SK-N-SH treated with all-trans-retinoic acid at 6 μM for 48 hours (cell line): Measurements from ENCODE around the gene SLC2A14.
"Not testable (repeated sequence)": the region's sequence is repeated elsewhere in the genome, so short reads cannot be mapped to it uniquely, and the experiment has no call there.

Source experiments
- ATAC-seq: fragments of 200-7000 bp; cut with Tn5 transposase; 3 replicates; pipeline ENCODE4 v1.9.1; 2020; ENCODE audit warnings: mild to moderate bottlenecking, moderate library complexity
- ARNTL ChIP-seq: fragments of 450-650 bp; formaldehyde crosslinking; IDR thresholded peaks from 2 replicates; pipeline ENCODE4 v1.5.0; 2020; ENCODE audit warnings: low read depth, mild to moderate bottlenecking, moderate library complexity, borderline replicate concordance
- BACH2 ChIP-seq: fragments of 250-450 bp; sonication (Bioruptor Pico); IDR thresholded peaks from 2 replicates; pipeline ENCODE4 v1.9.0; 2021; ENCODE audit warnings: mild to moderate bottlenecking, borderline replicate concordance
- CSDC2 ChIP-seq: fragments of 250-450 bp; sonication (Bioruptor Pico); IDR thresholded peaks from 2 replicates; pipeline ENCODE4 v1.5.0; 2020; ENCODE audit warnings: mild to moderate bottlenecking, moderate library complexity
- ESRRG ChIP-seq: fragments of 250-450 bp; sonication (Bioruptor Pico); IDR thresholded peaks from 2 replicates; pipeline ENCODE4 v1.6.1; 2021; ENCODE audit warnings: mild to moderate bottlenecking
- GLIS3 ChIP-seq: fragments of 250-450 bp; sonication (Bioruptor Pico); IDR thresholded peaks from 2 replicates; pipeline ENCODE4 v1.5.0; 2020; ENCODE audit warnings: mild to moderate bottlenecking, moderate library complexity
- ISL1 ChIP-seq: fragments of 250-450 bp; sonication (Bioruptor Pico); IDR thresholded peaks from 2 replicates; pipeline ENCODE4 v2.1.2; 2022; ENCODE audit warnings: mild to moderate bottlenecking, moderate library complexity
- OSR1 ChIP-seq: fragments of 250-450 bp; sonication (Bioruptor Pico); IDR thresholded peaks from 2 replicates; pipeline ENCODE4 v1.8.0; 2022; ENCODE audit warnings: moderate library complexity, mild to moderate bottlenecking, inconsistent platforms
- PPARA ChIP-seq: fragments of 250-450 bp; sonication (Bioruptor Pico); IDR thresholded peaks from 2 replicates; pipeline ENCODE4 v1.5.0; 2020; ENCODE audit warnings: mild to moderate bottlenecking, borderline replicate concordance
- RARB ChIP-seq: fragments of 250-450 bp; sonication (Bioruptor Pico); IDR thresholded peaks from 2 replicates; pipeline ENCODE4 v1.8.0; 2021; ENCODE audit warnings: mild to moderate bottlenecking, moderate library complexity
- SNAI2 ChIP-seq: fragments of 250-450 bp; sonication (Bioruptor Pico); IDR thresholded peaks from 2 replicates; pipeline ENCODE4 v1.5.0; 2020; ENCODE audit warnings: mild to moderate bottlenecking, moderate library complexity
- TCF4 ChIP-seq: fragments of 250-450 bp; sonication (Bioruptor Pico); IDR thresholded peaks from 2 replicates; pipeline ENCODE4 v1.8.0; 2021; ENCODE audit warnings: mild to moderate bottlenecking, moderate library complexity, borderline replicate concordance
- TOX ChIP-seq: fragments of 250-450 bp; sonication (Bioruptor Pico); IDR thresholded peaks from 2 replicates; pipeline ENCODE4 v1.8.0; 2021; ENCODE audit warnings: mild to moderate bottlenecking, moderate library complexity, borderline replicate concordance
- ZC3H10 ChIP-seq: fragments of 250-450 bp; sonication (Bioruptor Pico); IDR thresholded peaks from 2 replicates; pipeline ENCODE4 v1.5.1; 2021; ENCODE audit warnings: mild to moderate bottlenecking, moderate library complexity
- ZFP3 ChIP-seq: fragments of 250-450 bp; sonication (Bioruptor Pico); IDR thresholded peaks from 2 replicates; pipeline ENCODE4 v1.5.0; 2020; ENCODE audit warnings: mild to moderate bottlenecking, moderate library complexity
- ZNF565 ChIP-seq: fragments of 450-650 bp; formaldehyde crosslinking; conservative IDR thresholded peaks from 2 replicates; pipeline ENCODE4 v1.5.0; 2020; ENCODE audit warnings: low read depth, mild to moderate bottlenecking, moderate library complexity
- ZNF70 ChIP-seq: fragments of 450-650 bp; formaldehyde crosslinking; IDR thresholded peaks from 2 replicates; pipeline ENCODE4 v1.5.0; 2020; ENCODE audit warnings: mild to moderate bottlenecking, moderate library complexity
- ZNF8 ChIP-seq: fragments of 450-650 bp; formaldehyde crosslinking; IDR thresholded peaks from 2 replicates; pipeline ENCODE4 v1.5.0; 2020; ENCODE audit warnings: mild to moderate bottlenecking, moderate library complexity
- TF ChIP-seq, protein P1 (sequence below): fragments of 250-450 bp; sonication (Bioruptor Pico); IDR thresholded peaks from 2 replicates; pipeline ENCODE4 v1.5.1; 2020; ENCODE audit warnings: low read depth, mild to moderate bottlenecking, moderate library complexity
- TF ChIP-seq, protein P2 (sequence below): fragments of 250-450 bp; sonication (Bioruptor Pico); IDR thresholded peaks from 2 replicates; pipeline ENCODE4 v1.8.0; 2020; ENCODE audit warnings: mild to moderate bottlenecking, moderate library complexity, borderline replicate concordance
- TF ChIP-seq, protein P3 (sequence below): fragments of 250-450 bp; sonication (Bioruptor Pico); IDR thresholded peaks from 2 replicates; pipeline ENCODE4 v1.5.1; 2021; ENCODE audit warnings: mild to moderate bottlenecking, moderate library complexity
- TF ChIP-seq, protein P4 (sequence below): fragments of 250-450 bp; sonication (Bioruptor Pico); IDR thresholded peaks from 2 replicates; pipeline ENCODE4 v1.8.0; 2021; ENCODE audit warnings: low read depth, mild to moderate bottlenecking, moderate library complexity, borderline replicate concordance
- TF ChIP-seq, protein P5 (sequence below): fragments of 250-450 bp; sonication (Bioruptor Pico); IDR thresholded peaks from 2 replicates; pipeline ENCODE4 v1.5.0; 2020; ENCODE audit warnings: mild to moderate bottlenecking, moderate library complexity

The SLC2A14 gene

DNA sequence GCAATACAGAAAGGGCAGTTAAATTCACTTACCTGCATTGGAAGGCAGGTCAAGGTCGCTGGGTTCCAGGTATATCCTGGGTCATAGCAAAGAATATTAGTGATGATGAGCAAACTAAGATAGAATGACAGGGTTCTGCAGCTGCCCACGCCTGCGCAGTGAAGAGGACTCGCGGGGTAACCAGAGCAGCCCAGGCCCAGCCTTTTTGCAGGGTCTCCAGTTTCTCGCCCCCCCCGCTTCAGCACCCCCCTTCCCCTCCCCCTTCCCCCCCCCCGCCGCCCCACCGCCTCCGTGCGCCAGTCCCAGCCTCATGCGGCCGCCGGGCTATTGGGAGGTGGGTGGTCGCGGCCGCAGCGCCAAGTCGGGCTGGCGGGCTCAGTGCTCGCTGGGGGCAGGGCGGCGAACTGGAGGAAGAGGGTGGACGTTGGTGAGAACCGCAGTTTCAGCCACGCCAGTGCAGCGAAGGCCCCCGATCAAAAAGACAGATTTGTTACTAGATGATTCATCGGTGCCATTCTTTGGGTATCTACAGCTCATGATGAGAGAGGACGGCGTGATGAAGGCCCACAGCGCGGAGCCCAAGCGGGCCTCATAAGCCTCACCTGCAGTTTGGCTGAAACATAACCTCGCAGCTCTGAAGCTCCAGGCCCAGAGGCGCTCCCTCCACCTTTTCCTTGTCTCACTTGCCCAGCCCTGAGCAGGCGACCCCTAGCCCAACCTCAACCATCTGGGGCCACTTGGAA lies 43.1 kb upstream of the SLC2A14 start:
- peak; percentile 42 for ATAC-seq
- no peak for TF ChIP-seq ESRRG (CRISPR knock-in tag)
- no peak for TF ChIP-seq ARNTL (CRISPR knock-in tag)
- TF ChIP-seq OSR1 (CRISPR knock-in tag) = no peak
- TF ChIP-seq, protein P1, sequence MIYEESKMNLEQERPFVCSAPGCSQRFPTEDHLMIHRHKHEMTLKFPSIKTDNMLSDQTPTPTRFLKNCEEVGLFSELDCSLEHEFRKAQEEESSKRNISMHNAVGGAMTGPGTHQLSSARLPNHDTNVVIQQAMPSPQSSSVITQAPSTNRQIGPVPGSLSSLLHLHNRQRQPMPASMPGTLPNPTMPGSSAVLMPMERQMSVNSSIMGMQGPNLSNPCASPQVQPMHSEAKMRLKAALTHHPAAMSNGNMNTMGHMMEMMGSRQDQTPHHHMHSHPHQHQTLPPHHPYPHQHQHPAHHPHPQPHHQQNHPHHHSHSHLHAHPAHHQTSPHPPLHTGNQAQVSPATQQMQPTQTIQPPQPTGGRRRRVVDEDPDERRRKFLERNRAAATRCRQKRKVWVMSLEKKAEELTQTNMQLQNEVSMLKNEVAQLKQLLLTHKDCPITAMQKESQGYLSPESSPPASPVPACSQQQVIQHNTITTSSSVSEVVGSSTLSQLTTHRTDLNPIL = no peak
- no peak for TF ChIP-seq RARB (CRISPR knock-in tag)
- no peak for TF ChIP-seq ZNF70 (CRISPR knock-in tag)
- TF ChIP-seq TOX (CRISPR knock-in tag) = no peak
- no peak for TF ChIP-seq SNAI2 (CRISPR knock-in tag)
- TF ChIP-seq BACH2 (CRISPR knock-in tag) = no peak
- TF ChIP-seq, protein P2, sequence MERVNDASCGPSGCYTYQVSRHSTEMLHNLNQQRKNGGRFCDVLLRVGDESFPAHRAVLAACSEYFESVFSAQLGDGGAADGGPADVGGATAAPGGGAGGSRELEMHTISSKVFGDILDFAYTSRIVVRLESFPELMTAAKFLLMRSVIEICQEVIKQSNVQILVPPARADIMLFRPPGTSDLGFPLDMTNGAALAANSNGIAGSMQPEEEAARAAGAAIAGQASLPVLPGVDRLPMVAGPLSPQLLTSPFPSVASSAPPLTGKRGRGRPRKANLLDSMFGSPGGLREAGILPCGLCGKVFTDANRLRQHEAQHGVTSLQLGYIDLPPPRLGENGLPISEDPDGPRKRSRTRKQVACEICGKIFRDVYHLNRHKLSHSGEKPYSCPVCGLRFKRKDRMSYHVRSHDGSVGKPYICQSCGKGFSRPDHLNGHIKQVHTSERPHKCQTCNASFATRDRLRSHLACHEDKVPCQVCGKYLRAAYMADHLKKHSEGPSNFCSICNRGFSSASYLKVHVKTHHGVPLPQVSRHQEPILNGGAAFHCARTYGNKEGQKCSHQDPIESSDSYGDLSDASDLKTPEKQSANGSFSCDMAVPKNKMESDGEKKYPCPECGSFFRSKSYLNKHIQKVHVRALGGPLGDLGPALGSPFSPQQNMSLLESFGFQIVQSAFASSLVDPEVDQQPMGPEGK (CRISPR knock-in tag) = no peak
- TF ChIP-seq CSDC2 (CRISPR knock-in tag) = no peak
- no peak for TF ChIP-seq GLIS3 (CRISPR knock-in tag)

DNA sequence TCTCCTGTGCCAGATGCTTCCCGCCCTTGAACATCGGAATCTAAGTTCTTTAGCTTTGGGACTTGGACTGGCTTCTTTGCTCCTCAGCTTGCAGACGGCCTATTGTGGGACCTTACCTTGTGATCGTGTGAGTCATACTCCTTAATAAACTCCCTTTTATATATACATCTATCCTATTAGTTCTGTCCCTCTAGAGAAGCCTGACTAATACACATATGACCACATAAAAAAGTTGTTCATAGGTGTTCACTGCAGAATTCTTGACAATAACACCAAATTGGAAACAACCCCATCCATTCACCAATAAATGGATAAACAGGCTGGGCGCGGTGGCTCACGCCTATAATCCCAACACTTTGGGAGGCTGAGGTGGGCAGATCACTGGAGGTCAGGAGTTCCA lies 37.4 kb upstream of the SLC2A14 start:
- not testable (repeated sequence) for ATAC-seq

DNA sequence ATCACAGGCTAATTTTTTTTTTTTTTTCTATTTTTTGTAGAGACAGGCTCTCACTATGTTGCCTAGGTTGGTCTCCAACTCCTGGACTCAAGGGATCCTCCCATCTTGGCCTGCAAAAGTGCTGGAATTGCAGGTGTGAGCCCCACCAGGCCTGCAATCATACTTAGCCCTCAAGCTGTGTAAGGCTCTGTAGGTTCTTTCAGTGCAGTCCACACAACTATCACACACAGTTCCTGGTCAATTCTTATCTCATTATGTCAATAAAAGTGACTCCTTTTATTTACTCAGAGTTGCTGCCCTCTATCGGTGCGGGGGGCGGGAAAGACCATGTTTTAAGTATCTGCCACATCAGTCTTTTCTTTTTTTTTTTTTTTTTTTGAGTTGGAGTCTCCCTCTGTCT lies 34.3 kb upstream of the SLC2A14 start:
- ATAC-seq = peak; percentile 81
- TF ChIP-seq ISL1 (CRISPR knock-in tag) (no peak), ZNF565 (CRISPR knock-in tag) (no peak), ZNF8 (CRISPR knock-in tag) (no peak), ESRRG (CRISPR knock-in tag) (no peak), CSDC2 (CRISPR knock-in tag) (no peak), ZNF70 (CRISPR knock-in tag) (no peak), ZFP3 (CRISPR knock-in tag) (no peak), RARB (CRISPR knock-in tag) (no peak), GLIS3 (CRISPR knock-in tag) (no peak), TOX (CRISPR knock-in tag) (no peak), TCF4 (CRISPR knock-in tag) (no peak), ZC3H10 (CRISPR knock-in tag) (no peak), BACH2 (CRISPR knock-in tag) (no peak), PPARA (no peak), SNAI2 (CRISPR knock-in tag) (no peak)
- TF ChIP-seq, protein P3, sequence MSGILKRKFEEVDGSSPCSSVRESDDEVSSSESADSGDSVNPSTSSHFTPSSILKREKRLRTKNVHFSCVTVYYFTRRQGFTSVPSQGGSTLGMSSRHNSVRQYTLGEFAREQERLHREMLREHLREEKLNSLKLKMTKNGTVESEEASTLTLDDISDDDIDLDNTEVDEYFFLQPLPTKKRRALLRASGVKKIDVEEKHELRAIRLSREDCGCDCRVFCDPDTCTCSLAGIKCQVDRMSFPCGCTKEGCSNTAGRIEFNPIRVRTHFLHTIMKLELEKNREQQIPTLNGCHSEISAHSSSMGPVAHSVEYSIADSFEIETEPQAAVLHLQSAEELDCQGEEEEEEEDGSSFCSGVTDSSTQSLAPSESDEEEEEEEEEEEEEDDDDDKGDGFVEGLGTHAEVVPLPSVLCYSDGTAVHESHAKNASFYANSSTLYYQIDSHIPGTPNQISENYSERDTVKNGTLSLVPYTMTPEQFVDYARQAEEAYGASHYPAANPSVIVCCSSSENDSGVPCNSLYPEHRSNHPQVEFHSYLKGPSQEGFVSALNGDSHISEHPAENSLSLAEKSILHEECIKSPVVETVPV (CRISPR knock-in tag) = no peak
- TF ChIP-seq, protein P2 (CRISPR knock-in tag) = no peak
- TF ChIP-seq, protein P4, sequence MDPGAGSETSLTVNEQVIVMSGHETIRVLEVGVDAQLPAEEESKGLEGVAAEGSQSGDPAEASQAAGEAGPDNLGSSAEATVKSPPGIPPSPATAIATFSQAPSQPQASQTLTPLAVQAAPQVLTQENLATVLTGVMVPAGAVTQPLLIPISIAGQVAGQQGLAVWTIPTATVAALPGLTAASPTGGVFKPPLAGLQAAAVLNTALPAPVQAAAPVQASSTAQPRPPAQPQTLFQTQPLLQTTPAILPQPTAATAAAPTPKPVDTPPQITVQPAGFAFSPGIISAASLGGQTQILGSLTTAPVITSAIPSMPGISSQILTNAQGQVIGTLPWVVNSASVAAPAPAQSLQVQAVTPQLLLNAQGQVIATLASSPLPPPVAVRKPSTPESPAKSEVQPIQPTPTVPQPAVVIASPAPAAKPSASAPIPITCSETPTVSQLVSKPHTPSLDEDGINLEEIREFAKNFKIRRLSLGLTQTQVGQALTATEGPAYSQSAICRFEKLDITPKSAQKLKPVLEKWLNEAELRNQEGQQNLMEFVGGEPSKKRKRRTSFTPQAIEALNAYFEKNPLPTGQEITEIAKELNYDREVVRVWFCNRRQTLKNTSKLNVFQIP (CRISPR knock-in tag) = no peak
- TF ChIP-seq, protein P5, sequence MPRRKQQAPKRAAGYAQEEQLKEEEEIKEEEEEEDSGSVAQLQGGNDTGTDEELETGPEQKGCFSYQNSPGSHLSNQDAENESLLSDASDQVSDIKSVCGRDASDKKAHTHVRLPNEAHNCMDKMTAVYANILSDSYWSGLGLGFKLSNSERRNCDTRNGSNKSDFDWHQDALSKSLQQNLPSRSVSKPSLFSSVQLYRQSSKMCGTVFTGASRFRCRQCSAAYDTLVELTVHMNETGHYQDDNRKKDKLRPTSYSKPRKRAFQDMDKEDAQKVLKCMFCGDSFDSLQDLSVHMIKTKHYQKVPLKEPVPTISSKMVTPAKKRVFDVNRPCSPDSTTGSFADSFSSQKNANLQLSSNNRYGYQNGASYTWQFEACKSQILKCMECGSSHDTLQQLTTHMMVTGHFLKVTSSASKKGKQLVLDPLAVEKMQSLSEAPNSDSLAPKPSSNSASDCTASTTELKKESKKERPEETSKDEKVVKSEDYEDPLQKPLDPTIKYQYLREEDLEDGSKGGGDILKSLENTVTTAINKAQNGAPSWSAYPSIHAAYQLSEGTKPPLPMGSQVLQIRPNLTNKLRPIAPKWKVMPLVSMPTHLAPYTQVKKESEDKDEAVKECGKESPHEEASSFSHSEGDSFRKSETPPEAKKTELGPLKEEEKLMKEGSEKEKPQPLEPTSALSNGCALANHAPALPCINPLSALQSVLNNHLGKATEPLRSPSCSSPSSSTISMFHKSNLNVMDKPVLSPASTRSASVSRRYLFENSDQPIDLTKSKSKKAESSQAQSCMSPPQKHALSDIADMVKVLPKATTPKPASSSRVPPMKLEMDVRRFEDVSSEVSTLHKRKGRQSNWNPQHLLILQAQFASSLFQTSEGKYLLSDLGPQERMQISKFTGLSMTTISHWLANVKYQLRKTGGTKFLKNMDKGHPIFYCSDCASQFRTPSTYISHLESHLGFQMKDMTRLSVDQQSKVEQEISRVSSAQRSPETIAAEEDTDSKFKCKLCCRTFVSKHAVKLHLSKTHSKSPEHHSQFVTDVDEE (CRISPR knock-in tag) = no peak

DNA sequence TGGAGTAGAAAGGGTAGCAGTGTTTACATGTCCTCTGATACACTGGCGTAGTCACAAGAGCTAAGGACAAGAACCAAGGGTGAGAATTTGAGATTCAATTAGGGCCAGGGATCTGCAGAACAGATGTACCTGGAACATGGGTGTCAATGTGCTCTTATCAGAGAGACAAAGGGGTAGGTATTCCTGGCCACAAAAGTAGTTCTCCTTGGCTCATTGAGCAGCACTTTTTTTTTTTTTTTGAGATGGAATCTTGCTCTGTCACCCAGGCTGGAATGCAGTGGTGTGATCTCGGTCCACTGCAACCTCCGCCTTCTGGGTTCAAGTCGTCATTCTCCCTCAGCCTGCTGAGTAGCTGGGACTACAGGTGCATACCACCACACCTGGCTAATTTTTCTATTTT lies 33.6 kb upstream of the SLC2A14 start:
- not testable (repeated sequence) for ATAC-seq

DNA sequence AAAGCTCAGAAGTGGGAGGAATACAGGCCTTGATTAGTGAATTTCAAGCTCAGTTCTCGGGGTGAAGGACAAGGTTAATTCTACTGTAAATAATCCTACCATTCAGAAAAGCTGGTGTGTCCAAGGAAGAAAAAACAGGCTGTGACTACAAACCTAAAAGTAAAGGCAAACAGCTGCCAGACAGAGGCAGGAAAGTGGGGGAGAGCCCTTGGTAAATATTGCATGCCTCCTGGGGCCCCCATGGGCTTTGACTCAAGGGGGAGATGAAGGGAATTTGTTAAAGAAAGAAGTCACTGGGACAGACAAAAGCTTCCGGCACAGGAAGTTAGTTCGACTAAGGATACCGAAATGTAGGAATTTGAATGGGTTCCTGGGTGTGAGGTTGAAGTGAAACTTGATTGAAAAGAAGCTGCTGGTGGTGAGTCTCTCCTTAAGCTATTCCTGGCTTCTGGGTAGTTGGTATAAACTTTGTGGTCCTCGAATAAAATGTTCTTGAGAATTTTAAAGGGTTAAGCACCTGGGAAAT lies 32.9 kb upstream of the SLC2A14 start:
- not testable (repeated sequence) for ATAC-seq
